ENCODE measurements around the gene MYO5B.
"Not testable (repeated sequence)": the region's sequence is repeated elsewhere in the genome, so short reads cannot be mapped to it uniquely, and the experiment has no call there.

MYO5B gene

DNA sequence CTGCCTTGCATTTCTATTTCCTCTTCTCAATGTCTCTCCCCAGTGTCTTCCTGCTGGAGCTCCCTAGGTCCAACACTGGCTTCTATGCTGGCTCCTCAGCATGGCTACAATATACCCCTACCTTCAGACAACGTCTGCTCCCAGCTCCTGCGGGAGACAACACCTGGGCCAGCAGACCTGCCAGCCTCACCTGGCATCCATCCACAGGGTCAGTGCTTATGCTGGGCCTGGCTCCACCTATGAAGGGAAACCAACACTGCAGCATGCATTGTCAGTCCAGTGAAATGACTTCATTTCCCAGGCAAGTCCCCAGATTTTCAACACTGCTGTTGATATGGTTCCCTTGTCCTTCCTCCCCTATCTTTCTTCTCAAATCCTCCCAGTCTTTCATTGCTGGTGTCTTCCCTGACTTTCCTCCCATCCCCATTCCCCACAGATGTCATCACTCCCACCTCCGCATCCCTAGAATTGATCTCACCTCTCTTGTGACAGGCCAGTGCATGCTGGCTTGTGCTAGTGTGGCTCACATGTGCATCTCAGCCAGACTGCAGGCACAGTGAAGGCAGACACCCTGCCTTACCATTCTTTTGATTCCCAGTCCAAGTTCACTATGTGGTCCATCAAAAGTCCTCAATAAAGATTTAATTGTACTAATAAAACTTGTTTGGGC lies 98.0 kb downstream of the MYO5B start:
- DNase-seq = no peak

DNA sequence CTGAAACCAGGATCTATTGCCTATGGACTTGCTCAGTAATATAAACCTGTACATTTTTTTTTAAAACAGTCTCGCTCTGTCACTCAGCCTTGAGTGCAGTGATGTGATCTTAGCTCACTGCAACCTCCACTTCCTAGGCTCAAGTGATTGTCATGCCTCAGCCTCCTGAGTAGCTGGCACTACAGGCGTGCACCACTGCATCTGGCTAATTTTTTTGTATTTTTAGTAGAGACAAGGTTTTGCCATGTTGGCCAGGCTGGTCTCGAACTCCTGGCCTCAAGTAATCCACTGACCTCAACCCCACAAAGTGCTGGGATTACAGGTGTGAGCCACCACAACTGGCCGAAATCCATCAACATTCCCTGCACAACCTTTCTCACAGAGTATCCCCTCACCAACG lies 100.2 kb downstream of the MYO5B start:
- DNase-seq = not testable (repeated sequence)

DNA sequence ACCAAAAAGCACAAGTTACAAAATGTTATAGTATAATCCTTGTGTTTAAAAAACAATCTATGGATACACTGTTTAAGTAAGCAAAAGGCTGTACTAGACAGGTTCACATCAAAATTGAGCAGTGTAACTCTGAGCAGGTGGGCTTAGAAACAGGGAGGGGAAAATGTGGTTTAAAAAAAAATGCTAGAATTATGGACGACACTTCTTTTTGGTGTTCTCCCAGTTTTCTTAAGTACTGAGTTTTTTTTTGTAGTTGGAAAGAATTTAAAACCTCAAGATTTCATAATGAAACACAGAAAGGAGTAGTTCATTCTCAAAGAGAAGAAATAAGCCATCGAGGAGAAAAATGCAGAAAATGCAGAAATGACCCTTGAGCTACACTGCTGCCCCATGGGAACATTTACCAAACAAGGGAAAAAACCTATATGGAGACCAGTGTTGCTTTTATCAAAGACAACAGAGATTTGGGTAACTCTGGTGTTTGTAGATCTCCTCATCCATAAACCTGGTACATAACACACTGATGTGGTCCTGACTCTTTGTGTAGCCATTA lies 100.7 kb downstream of the MYO5B start:
- DNase-seq = no peak

DNA sequence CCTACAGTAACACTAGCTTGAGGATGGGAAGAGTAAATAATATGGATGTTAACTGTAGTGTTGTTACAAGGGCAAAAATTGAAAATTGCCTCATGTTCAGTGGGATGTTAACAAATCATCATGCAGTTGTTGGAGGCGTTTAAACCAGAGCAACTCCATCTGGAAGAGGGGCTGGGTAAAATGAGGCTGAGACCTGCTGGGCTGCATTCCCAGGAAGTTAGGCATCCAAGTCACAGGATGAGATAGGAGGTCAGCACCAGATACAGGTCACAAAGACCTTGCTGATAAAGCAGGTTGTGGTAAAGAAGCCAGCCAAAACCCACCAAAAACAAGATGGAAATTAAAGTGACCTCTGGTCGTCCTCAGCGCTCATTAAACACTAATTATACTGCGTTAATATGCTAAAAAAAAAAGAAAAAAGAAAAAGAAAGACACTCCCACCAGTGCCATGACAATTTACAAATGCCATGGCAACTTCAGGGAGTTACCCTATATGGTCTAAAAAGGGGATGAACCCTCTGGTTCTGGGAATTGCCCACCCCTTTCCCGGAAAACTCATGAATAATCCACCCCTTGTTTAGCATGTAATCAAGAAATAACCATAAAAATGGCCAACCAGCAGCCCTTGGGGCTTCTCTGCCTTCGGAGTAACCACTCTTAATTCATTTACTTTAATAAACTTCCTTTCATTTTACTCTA lies 101.4 kb downstream of the MYO5B start:
- DNase-seq = no peak

DNA sequence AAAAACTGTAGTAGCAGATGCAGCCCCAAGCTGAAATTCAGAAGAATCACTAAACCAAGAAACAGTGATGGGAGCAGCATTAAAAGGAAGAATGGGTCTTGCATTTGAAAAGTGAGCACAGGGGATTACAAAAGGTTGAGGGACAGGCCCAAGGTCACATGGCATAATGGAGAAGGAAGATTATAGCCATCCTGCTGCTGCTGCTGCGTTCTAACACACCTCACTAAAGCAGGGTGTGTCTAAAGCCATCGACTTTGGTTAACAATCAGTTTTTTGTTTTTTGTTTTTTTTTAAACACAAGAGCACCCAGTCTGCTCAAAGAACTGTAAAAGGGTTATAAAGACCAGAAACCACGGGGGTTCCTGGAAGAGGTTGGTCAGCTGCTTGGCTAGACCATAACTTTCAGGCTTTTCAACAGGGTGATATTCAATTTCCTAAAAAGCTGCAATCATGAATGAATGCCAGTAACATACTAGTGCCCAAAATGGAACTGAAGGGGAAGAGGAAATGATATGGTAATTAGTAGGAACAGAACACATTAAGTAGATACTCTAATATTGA lies 102.6 kb downstream of the MYO5B start:
- DNase-seq = no peak

DNA sequence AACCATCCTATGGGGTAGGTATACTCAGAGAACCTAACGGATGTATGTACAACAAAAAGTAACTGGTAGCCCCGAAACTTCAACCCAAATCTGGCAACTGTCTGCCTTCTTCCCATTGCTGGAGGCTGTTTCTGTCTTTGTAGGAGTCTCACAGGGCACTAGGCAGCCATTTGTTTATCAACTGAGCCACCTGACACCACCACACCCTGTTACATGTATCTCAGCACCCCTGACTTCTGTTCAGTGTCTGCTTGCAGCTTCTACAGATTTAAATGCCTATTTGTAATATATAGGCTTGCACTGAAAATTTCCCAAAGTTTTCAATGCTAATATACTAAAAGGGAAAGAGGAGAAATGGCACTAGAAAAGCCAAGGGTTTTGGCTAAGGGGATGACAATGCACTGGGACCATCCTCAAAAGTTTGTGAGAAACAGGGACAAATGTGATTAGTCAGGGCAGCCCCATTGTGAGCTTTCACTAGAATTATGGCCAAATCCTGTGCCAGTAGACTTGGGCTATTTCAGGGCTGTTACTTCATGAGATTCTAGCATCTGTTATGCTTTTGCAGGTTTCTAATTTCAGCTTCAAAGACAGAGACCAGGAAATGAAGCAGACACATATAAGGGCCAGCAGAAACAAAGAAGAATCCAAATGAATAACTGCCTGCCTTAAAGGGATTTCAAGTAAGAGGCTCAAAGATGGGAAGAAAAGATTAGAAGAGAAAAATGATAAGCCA lies 103.3 kb downstream of the MYO5B start:
- DNase-seq = no peak

DNA sequence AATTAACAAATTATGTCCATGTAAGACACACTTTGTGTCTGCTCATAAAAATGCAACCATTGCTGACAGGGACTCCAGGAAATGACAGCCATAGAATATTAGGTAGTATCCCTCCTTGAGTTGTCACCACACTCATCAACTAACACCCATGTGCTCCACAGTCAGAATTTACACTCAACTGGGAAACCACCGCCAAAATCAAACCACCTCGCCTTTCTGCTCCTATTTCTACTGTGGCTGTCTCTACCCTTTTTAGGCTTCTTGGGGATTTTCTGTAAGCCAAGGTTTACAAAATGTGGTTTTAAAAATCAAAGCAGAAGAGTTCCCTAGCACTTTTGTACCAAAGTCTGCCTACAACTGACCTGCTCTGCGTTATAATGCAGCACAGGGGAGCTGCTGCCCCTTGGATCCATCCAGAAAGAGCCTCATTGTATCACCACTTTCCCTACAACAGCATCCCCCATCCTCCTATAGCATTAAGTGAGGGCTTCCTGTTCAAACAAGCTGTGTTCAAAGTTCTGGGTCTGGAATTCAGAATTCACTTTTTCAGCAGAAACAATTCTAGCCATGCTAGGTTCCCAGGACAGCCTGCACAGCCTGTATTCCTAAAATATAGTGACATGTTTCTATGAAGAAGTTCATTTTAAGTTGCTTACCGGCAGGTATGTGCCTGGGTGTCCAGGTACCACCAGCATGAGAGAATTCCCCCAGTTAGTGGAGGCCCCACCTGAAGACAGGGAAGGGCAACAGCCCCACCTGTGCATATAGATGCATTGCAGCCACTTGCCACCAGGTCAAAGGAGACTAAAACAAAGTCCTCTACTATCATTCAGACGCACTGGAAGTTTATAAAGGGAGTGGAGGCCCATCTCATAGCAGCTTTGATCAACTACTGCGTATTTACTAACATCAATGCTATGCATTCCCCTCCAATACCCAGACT lies 104.3 kb downstream of the MYO5B start:
- DNase-seq = no peak

DNA sequence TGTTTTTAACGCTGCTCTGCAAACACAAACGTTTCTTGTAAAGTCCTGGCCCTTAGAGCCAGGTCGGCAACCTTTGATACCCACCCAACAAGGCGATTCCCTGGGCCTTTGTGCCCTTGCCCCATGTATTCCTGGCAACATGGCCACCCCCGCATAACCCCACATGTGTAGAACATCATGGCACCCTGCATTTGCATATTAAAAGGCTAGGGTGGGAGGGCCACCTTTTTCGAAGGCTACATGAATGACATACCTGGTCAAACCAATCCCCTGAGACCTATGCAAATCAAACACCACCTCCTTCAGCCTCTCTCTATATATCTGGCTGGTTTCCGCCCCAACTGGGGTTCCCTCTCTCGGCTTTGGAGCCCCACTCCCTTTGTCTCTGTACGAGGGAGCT lies 105.2 kb downstream of the MYO5B start:
- DNase-seq = no peak

DNA sequence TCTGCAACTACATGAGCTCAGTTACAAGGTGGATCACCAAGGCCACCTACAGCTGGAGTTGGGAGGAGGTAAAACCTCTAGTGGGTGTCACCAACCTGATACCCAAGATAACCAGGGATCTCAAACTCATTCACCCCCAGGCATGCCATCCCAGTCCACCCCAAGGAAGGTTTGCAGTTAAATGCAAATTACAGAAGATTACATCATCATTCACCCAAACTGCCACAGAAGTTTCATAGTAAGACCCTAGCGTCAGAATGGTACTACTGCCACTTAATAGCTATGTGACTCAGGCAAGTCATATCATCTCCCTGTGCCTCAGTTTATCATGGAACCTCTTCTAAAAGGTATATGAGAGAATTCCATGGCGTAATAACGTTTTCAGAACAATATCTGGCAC lies 111.2 kb downstream of the MYO5B start:
- DNase-seq = no peak

DNA sequence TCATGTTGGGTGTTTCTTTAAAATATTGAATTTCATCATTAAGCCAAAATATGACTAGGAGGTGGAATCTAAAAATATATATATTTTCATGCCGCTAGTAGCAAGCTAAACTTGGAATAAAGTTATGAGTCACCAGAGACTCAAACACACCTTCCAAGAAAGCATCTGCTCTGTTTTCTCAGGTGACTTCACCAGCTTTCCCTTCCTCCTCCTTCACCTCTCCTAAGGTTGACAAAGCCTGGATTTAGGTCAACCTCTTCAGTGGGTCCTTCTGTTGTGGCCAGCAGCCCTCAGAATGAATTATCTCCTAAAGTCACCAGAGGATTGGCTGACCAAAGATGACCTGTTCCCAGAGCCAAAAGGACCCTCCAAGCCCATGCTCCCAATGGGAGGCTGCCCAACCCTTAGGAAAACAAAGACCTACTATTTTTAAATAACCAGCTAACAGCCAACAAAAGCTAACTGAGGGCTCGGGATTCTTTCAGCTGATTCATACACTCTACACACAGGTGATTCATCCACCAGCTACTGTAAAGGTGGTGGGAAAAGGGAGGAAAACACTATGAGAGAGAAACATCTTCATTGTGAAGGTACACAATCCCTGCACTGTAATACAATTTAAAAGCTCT lies 113.9 kb downstream of the MYO5B start:
- DNase-seq = peak; percentile 37

DNA sequence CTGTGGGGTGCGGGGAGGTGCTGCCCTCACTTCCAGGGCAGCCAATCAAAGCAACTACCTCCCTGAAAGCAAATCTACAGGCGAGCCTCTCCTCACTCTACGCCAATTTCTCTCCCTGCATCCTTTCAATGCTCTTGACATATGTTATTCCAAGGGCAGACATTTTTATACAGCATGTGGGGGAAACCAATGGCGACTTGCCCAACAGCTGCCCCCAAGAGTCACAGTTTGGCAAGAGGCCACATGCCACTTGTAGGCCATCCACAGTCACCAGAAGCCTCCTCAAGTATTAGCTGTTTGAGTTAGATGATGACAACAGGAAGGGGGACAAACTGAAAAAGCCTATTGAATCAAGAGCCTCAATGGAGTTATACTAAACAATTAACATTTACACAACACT lies 114.6 kb downstream of the MYO5B start:
- peak; percentile 97 for DNase-seq

DNA sequence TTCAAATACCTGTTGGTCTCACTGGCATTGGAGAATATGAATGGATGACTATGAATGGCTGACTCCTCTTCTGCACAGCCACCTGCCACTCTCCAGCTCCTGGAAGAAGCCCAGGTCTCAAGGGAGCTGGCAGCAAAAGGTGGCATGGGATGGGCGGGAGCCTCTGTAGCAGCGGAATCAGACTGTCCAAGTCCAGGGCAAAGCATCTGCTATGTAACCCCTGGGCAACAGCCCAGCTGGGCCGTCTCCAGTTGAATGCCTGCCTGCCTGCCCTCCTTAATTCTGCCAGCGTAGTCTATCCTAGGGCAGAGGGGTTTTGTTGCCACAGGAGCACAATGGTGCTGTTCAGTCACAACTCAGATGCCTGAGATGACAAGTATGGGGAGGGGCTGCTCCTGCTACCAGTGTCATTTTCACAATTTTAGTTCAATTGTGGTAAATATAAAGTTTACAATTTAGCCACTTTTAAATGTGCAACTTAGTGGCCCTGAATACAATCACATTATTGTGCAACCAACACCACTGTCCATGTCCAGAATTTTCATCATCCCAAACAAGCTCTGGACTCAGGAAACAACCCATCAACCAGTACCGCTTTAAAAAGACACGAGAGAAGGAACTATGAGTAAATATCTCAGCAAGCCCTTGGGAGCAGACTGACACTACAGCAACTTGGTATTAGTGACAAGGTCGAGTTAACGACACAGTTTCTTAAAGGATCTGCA lies 115.2 kb downstream of the MYO5B start:
- DNase-seq = peak; percentile 70

DNA sequence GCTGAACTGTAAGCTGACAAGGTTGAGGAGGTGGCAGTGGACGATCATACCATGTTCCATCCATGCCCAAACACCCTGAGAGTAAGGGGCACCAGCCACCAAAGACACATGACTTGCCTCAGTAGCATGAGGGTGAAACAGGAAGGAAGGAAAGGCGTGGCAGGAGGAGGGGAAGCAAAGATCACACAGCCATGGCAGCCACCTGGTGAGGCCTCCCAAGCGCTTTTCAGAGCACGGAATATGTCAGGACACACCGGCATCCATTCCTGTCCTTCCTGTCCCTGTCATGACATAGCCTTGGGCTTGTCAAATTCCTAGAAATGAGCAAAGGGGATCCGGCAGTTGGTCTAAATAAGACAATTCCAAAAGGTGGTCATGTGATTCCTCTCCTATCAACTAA lies 118.7 kb downstream of the MYO5B start:
- no peak for DNase-seq

DNA sequence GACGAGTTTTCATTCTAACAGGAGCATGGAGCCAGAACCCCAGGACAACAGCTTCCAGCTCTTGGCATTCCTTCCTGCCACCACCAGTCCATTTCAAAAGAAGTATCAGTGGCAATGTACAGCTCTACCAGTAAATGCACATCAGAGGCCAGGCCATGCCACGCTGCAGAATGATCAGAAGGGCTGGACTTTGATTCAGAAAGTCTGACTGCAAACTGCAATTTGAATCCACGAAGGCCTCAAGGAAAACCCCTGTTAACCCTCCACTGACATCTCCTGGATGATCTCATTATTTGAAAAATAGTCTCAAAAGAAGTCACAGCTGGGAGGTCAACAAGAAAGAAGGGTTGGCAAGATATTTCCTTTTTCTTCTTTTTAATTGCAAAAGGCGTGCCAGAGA lies 119.2 kb downstream of the MYO5B start:
- DNase-seq = no peak

DNA sequence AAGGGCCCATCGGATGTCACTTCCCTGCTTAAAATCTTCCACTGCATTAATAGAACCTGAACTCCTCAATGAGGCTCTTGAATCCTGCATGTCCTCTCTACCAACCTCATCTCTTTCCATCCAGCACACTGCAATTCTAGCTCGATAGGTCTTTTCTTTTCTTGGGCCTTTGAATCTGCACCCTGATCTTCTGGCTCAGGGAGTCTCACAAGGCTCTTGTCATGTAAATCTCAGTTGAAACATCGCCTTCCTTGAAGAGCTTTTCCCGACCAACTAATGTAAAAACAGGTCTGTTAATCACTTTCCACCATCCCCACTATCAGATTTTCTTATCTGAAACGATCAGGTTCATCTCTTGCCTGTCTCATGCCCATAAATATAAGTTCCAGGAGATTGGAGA lies 120.5 kb downstream of the MYO5B start:
- DNase-seq = no peak

DNA sequence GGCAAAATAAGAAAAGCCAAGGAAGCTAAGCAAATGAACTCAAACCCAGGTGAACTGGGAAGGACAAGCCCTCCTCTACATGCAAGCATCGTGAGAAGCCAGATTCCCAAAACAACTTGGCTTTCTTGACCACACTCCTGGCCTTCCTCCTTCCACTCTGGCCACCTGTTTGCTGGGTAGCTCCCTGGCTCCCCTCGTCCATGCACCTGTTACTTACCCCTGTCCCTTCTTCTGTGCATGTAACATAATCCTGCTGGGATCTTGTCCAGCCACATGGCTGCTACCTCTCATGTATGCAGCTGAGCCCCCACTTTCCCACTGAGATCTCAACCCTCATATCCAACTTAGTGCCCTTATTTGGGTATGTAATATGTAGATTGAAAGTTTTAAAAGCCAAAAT lies 121.6 kb downstream of the MYO5B start:
- no peak for DNase-seq

DNA sequence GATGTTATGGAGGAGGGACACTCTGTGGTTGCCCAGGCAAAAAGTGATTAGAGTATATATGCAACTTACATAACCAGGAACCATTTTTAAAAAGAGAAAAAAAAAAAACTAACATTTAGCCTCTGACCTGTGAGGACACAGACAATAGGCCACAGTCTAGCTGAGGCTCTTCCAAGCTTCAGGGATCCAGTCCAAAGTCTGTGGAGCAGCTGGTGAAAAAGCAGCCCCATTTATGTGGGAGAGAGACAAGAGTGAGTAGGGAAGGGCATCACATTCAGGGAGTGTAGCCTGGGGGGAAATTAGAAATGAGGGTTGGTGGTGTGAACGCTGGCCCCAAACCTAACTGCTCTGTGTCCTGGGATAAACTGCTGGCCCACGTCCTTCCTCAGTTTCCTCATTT lies 122.8 kb downstream of the MYO5B start:
- DNase-seq = no peak

DNA sequence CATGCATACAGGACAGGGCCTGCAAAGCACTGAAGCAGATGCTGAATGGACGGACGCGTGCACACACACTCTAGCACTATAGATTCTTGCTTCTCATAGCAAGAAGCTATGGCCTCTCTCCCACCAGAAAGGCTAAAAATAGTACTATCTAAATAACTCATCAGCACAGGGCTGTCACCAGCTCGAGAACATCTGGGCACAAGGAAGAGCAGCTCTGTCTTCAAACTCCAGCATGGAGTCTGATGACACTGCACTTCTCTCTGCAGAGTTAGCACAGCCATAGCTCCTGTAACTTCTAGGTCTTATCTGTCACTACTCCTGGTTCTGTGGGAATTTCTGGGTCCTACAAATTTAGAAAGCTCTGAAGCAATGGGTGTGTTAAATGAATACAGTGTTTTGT lies 123.5 kb downstream of the MYO5B start:
- no peak for DNase-seq

DNA sequence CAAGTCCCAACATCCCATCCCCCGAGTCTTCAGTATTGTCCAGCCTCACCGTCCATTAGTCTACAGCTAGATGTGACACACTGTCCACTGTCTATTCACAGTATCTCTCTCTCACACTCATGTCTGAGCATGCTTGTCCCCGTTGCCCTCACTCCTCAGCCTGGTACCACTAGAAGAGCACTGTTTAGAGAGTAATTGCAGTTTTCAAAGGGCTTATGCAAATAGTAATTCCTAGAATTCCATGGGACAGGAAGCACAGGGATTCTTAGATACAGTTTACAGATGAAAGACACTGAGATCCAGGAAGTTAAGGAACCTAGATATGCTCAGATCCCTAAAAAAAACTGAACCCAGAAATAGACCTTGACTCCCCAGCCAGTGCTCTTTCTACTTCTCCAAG lies 125.5 kb downstream of the MYO5B start:
- DNase-seq = no peak

DNA sequence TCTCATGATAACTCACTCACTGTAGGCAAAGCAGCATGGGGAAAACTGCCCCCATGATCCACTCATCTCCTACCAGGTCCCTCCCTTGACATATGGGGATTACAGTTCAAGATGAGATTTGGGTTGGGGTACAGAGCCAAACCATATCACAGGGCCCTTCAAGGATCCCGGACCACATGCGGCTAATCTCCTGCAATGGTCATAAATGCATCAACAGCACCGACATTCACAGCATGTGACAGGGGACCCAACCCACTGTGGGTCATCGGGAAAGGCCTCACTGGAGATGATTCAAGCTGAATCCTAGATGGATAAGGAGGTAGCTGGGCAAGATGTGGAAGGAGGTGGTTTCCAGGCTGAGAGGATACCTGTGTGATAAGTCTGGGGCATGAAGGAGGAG lies 129.4 kb downstream of the MYO5B start:
- no peak for DNase-seq

DNA sequence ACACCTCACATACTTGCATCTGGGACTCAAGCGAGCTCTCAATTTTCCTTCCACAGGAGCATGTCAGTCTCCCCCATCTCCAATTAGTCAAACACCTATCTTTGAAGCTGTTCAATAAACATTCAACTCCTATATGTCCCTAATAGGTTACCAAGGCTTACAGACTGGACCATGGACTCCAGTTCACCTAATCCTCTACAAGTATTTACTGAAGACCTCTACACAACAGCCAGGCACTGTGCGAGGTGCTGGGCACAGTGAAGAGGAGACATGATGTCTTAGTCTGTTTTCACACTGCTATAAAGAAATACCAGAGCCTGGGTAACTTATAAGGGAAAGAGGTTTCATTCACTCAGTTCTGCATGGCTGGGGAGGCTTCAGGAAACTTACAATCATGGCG lies 129.9 kb downstream of the MYO5B start:
- no peak for DNase-seq
